G401 (cell line): Measurements from ENCODE around the gene SLC2A4RG. TPM values are rescaled to one million over a fixed set of nuclear protein-coding genes. Genes with fewer than 3 reads are reported as not detected.
A peak's percentile ranks its signal among the peaks of the same experiment; 100 is the strongest.

ENCODE experiments used
- DNase-seq: peaks from one replicate; pipeline ENCODE4 v3.0.0-alpha.2; 2015; ENCODE audit warnings: low spot score
- in situ Hi-C: cut with HindIII; loops from 2 replicates; pipeline ENCODE4 v1.10.0; 2016; ENCODE audit warnings: low sequenced_read_pairs, mixed read lengths
- total RNA-seq: library from RNA; depleted of rRNA; stranded (reverse); fragments of >200 nt; shearing (Covaris generic); gene quantifications from 2 replicates; pipeline ENCODE4 v1.2.3, GENCODE V29; 2014; rRNA removed

The SLC2A4RG gene, protein sequence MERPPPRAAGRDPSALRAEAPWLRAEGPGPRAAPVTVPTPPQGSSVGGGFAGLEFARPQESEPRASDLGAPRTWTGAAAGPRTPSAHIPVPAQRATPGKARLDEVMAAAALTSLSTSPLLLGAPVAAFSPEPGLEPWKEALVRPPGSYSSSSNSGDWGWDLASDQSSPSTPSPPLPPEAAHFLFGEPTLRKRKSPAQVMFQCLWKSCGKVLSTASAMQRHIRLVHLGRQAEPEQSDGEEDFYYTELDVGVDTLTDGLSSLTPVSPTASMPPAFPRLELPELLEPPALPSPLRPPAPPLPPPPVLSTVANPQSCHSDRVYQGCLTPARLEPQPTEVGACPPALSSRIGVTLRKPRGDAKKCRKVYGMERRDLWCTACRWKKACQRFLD
- 71.8 and 118 TPM in 2 replicates for total RNA-seq

DNA sequence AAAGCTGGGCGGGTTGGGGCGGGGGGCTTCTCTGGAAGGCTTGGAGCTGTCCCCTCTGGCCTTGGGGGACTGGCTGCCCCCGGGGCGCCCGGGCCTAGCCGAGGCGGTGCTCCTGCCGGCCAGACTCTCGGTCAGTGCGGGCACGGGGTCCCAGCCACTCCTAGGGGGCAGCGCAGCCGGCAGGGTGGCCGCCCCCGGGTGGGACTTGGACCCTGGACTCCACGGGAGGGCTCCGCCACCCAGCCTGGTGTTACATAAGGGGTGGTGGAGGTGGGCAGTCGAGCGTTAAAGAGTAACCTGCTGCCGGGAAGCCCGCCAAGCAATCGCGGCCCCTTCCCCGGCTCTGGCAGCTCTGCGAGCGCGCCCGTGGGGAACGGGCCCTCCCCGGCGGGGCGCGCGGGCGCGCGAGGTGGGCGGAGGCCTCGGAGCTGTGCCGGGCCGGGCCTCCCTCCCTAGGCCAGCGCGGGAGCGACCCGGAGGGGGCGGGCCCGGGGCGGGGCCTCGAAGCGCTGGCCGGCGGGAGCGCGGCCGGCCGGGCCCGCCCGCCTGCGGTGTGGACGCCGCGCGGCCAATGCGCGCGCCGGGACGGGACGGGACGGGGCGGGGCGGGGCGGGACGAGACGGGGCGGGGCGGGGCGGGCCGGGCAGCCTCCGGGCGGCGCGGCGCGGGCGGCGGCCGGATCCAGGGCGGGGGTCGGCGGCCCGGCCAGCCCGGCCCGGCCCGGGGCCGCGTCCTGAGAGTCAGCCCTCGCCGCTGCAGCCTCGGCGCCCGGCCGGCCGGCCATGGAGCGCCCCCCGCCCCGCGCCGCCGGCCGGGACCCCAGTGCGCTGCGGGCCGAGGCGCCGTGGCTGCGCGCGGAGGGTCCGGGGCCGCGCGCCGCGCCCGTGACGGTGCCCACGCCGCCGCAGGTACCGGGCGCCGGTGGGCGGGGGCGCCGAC lies at the start of gene SLC2A4RG:
TSS of gene SLC2A4RG (plus strand) at position 647 of the 940 bp plus-strand sequence. CDS start at position 784, 137 bp downstream.
- DNase-seq = peak; percentile 81

DNA sequence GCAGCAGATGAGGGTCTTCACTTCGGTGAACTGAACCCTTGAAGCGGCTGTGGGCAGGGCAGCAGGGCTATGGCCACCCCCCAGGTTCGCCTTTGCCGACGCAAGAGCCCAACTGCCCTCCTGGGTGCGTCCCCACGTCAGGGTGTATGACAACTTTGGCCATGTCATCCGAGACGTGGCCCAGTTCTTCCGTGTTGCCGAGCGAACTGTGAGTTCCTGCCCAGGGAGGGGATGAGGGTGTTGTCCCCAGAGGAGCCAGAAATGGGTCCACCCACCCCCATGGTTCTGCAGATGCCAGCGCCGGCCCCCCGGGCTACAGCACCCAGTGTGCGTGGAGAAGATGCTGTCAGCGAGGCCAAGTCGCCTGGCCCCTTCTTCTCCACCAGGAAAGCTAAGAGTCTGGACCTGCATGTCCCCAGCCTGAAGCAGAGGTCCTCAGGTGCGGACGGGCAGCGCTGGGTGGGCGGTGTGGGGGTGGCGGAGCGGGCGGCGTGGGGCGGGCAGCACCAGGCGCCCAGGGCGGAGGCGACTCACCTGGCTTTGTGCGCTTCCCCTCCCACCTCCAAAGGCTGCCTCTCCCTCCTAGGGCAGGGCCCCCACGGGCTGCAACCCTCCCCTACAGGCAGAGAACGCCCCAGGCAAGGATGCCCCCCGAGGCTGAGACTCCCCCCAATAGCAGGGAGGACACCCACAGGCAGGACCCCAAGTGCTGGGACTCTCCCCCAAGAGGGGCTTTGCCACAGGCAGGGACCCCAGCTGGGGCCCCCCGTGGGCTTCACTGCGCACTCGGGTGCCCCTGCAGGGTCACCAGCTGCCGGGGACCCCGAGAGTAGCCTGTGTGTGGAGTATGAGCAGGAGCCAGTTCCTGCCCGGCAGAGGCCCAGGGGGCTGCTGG lies 49.3 kb upstream of the SLC2A4RG start:
- in situ Hi-C loops = no loop called here
- no peak for DNase-seq

More for the DNA sequence above, at the start of gene SLC2A4RG:
- in situ Hi-C loops = no loop called here

DNA sequence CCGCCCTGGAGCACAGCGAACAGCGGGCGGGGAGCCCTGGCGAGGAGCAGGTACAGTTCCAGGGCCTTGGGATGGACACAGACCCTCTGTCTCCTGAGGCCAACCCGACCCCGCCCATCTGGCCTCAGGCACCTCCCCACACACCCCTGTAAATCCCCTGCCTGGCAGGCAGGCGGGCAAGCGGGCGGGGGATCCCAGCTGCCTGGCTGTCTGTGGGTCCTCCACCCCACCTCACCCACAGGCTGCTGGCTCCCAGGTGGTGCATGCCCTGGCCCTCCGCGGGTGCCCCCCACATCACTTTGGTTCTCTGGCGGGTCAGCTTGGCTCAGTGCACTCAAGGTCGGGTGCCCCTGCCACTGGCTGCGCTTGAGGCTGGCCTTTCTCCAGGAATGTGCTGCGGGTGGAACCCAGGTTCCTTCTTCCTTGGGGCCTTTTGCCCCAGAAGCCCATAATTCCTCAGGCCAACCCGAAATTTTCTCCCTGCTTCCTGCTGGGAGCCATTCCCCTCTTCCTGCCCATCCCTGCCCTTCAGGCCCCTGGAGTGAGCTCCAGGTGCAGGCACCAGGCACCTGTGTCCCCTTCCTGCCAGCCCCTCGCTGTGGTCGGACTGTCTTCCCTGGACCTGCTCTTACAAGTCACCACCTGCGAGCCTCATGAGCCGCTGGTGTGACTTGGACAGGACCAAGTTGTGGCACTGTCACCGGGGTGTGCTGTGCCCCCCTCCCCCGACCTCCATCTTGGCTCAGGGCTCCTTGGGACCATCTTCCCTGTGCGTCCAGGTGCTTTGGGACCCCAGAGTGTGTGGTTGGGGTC lies 48.5 kb upstream of the SLC2A4RG start:
- DNase-seq = no peak
- in situ Hi-C loops = no loop called here

DNA sequence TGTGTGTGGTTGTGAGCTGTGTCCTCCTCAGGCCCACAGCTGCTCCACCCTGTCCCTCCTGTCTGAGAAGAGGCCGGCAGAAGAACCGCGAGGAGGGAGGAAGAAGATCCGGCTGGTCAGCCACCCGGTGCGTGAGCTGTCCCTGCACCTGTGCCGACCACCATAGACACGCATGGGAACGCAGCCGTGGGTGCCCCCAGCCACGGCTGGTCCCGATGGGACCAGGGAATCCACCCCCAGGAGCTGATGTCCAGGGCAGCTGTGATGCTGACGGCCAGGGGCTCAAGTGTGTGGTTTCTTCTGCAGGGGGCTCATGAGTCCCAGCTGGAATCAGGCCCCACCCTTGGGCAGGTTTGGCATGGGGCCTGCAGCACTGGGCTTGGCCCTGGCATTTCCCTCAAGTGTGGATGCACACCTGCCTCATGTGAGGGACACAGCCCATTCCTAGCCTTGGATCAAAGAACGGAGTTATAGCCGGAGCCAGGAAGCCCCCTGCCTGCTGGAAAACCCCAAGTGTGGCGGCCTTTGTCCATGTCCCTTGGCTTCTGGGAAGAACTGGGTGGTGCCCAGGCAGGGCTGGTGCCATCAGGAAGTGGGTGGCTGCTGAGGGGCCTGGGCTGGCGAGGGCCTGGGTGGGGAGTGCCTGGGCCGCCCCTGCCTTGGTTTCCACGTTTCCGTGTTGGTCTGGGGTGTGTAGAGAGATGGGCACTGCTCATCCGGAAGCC lies 47.7 kb upstream of the SLC2A4RG start:
- in situ Hi-C loops = no loop called here
- DNase-seq = no peak

DNA sequence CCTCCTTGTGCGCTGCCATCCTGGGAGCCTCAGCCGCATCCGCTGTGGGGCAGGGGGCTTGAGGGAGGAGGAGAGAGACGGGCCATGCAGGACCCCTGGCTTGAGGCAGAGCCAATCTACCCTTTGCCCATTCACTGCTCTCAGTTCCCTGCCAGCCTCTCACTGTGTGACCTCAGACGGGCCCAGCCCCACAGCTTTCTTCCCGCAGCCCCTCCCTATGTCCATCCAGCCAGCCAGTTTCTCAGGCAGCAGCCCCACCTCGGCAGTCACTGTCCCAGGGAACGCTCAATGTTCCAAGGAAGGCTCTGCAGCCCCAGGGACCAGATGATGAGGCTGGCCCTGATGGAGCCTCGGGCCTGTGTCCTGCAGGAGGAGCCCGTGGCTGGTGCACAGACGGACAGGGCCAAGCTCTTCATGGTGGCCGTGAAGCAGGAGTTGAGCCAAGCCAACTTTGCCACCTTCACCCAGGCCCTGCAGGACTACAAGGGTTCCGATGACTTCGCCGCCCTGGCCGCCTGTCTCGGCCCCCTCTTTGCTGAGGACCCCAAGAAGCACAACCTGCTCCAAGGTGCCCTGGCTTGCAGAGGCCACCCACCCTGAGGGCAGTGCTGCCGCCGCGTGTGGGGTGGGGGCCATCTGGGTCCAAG lies 47.0 kb upstream of the SLC2A4RG start:
- in situ Hi-C loops = no loop called here
- DNase-seq = peak; percentile 19

DNA sequence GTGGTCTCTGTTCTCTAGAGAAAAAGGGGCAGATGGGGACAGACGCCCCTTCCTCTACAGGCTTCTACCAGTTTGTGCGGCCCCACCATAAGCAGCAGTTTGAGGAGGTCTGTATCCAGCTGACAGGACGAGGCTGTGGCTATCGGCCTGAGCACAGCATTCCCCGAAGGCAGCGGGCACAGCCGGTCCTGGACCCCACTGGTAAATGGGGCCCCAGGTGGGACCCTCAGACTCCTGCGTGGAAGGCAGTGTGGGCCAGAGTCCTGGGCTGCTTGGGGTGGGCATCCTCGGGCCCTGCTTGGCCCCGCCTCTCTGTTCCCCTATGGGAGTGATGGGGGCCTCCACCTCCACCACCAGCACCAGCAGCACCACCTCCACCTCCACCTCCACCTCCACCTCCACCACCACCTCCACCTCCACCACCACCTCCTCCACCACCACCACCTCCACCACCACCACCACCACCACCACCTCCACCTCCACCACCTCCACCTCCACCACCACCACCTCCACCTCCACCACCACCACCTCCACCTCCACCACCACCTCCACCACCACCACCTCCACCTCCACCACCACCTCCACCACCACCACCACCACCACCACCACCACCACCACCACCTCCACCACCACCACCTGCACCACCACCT lies 46.4 kb upstream of the SLC2A4RG start:
- in situ Hi-C loops = no loop called here
- no peak for DNase-seq

DNA sequence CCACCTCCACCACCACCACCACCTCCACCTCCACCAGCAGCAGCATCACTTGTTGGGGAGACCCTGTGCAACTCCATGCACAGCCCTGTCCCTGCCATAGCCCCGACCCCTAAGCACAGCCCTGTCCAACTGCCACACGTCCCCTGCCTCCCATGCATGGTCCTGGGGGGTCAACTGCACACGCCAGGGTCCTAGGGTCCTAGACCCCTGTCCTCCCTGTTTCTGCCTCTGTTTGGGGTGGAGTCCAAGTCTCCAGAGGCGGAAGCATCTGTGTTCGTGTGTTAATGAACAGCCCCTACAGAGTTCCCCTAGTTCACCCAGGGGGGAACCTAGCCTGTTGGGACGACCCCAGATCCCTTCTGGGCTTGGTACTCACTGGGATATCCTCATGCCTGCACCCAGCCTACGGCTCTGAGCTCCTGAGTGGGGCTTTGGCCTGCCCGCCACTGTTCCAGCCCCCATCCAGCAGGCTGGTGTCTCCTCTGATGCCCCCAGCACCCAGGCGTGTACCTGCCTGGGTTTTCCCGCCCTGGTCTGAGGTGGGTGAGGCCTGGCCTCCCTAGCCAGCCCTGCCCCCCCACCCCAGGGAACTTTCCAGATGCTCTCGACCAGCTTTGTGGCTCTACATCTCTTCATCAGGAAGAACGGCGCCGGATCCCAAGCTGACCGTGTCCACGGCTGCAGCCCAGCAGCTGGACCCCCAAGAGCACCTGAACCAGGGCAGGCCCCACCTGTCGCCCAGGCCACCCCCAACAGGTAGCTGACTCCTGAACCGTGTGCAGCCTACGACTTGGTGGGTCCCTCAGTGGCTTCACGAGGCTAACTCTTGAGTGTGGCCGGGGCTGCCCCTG lies 45.6 kb upstream of the SLC2A4RG start:
- no peak for DNase-seq
- in situ Hi-C loops = no loop called here

DNA sequence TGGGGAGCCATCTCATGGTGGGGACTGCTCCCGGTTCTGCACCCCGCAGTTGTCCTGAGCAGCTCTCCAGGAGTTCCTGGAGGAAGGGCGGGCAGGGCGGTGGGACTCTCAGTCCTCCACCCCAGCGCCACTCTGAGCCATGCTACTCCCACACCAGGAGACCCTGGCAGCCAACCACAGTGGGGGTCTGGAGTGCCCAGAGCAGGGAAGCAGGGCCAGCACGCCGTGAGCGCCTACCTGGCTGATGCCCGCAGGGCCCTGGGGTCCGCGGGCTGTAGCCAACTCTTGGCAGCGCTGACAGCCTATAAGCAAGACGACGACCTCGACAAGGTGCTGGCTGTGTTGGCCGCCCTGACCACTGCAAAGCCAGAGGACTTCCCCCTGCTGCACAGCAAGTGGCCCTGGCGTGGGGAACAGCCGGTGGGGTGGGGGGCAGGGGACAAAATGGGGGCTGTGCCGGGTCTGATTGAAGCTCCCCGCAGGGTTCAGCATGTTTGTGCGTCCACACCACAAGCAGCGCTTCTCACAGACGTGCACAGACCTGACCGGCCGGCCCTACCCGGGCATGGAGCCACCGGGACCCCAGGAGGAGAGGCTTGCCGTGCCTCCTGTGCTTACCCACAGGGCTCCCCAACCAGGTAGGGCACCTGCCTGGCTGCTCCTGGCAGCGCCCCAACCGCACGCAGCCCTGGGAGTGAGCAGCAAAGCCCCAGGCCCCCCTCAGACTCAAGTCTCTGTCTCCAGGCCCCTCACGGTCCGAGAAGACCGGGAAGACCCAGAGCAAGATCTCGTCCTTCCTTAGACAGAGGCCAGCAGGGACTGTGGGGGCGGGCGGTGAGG lies 44.8 kb upstream of the SLC2A4RG start:
- in situ Hi-C loops = no loop called here
- DNase-seq = no peak

DNA sequence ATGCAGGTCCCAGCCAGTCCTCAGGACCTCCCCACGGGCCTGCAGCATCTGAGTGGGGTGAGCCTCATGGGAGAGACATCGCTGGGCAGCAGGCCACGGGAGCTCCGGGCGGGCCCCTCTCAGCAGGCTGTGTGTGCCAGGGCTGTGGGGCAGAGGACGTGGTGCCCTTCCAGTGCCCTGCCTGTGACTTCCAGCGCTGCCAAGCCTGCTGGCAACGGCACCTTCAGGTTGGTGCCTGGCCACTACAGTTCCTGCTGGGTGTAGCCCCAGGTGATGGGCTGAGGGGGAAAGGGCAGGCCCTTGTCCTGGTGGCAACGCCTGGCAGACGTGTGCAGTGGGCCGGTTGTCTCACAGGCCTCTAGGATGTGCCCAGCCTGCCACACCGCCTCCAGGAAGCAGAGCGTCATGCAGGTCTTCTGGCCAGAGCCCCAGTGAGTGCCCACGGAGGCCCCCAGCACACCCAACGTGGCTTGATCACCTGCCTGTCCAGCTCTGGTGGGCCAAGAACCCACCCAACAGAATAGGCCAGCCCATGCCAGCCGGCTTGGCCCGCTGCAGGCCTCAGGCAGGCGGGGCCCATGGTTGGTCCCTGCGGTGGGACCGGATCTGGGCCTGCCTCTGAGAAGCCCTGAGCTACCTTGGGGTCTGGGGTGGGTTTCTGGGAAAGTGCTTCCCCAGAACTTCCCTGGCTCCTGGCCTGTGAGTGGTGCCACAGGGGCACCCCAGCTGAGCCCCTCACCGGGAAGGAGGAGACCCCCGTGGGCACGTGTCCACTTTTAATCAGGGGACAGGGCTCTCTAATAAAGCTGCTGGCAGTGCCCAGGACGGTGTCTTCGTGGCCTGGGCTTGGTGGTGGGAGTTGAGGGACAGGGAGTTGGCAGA lies 43.9 kb upstream of the SLC2A4RG start:
- no peak for DNase-seq
- in situ Hi-C loops = no loop called here

DNA sequence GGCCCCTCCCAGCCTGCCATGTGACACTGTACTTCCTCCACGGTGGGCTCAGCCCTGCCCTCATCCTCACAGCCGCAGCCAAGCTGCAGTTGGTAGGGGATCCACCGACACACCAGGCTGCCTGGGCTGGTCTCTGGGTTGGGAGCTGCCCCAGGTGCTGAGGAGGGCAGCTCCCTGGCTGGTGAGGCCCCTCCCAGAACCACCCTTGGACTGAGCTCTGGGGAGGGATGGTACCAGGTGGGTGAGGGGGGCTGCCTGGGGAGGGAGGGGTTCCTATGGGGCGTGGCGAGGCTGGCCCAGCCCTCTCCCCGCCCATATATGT lies 43.3 kb upstream of the SLC2A4RG start:
- in situ Hi-C loops = no loop called here
- DNase-seq = no peak

DNA sequence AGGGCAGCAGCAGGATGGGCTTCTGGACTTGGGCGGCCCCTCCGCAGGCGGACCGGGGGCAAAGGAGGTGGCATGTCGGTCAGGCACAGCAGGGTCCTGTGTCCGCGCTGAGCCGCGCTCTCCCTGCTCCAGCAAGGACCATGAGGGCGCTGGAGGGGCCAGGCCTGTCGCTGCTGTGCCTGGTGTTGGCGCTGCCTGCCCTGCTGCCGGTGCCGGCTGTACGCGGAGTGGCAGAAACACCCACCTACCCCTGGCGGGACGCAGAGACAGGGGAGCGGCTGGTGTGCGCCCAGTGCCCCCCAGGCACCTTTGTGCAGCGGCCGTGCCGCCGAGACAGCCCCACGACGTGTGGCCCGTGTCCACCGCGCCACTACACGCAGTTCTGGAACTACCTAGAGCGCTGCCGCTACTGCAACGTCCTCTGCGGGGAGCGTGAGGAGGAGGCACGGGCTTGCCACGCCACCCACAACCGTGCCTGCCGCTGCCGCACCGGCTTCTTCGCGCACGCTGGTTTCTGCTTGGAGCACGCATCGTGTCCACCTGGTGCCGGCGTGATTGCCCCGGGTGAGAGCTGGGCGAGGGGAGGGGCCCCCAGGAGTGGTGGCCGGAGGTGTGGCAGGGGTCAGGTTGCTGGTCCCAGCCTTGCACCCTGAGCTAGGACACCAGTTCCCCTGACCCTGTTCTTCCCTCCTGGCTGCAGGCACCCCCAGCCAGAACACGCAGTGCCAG lies 42.8 kb upstream of the SLC2A4RG start, which contains the start of gene TNFRSF6B:
TSS of gene TNFRSF6B (plus strand) at position 25 of the 729 bp plus-strand sequence. CDS start at position 141, 116 bp downstream.
- in situ Hi-C loops = no loop called here
- peak; percentile 25 for DNase-seq

DNA sequence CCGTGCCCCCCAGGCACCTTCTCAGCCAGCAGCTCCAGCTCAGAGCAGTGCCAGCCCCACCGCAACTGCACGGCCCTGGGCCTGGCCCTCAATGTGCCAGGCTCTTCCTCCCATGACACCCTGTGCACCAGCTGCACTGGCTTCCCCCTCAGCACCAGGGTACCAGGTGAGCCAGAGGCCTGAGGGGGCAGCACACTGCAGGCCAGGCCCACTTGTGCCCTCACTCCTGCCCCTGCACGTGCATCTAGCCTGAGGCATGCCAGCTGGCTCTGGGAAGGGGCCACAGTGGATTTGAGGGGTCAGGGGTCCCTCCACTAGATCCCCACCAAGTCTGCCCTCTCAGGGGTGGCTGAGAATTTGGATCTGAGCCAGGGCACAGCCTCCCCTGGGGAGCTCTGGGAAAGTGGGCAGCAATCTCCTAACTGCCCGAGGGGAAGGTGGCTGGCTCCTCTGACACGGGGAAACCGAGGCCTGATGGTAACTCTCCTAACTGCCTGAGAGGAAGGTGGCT lies 42.2 kb upstream of the SLC2A4RG start:
- no peak for DNase-seq
- in situ Hi-C loops = no loop called here

DNA sequence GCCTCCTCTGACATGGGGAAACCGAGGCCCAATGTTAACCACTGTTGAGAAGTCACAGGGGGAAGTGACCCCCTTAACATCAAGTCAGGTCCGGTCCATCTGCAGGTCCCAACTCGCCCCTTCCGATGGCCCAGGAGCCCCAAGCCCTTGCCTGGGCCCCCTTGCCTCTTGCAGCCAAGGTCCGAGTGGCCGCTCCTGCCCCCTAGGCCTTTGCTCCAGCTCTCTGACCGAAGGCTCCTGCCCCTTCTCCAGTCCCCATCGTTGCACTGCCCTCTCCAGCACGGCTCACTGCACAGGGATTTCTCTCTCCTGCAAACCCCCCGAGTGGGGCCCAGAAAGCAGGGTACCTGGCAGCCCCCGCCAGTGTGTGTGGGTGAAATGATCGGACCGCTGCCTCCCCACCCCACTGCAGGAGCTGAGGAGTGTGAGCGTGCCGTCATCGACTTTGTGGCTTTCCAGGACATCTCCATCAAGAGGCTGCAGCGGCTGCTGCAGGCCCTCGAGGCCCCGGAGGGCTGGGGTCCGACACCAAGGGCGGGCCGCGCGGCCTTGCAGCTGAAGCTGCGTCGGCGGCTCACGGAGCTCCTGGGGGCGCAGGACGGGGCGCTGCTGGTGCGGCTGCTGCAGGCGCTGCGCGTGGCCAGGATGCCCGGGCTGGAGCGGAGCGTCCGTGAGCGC lies 41.6 kb upstream of the SLC2A4RG start:
- in situ Hi-C loops = no loop called here

More for the DNA sequence above, 41.6 kb upstream of the SLC2A4RG start:
- DNase-seq = no peak
